ENCODE results near the gene DHRS12. TPM values are rescaled to one million over a fixed set of nuclear protein-coding genes. Genes with fewer than 3 reads are reported as not detected.

DHRS12 gene
- total RNA-seq, 1 donor from 2014 or later = 11.3 TPM

DNA sequence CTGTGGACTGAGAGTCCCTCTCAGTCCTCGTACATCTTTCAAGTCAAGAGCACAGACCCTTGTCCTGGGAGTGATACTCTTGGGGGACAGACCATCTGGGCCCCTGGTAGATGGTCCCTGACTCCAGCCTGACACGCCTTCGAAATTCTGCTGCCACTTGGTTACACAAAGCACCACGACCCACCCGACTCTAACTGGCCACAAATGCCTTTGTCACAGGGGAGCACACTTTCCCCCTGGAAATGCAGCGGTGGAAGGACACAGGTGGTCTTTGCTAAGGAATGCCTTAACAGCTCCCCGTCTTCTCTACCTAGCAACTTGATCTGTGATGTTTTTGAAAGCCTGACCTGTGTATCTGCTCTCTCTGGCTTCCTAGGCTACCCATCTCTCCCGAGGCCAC lies 13.8 kb upstream of the DHRS12 start:
- H3K27me3 Mint-ChIP-seq = peaks cover 11% of the 10 kb centered on the region
- H3K4me3 Mint-ChIP-seq = no peak overlapping the region
- DNase-seq (ENCODE audit: extremely low spot score, unreplicated experiment) = no peak
- TF ChIP-seq, protein P1, sequence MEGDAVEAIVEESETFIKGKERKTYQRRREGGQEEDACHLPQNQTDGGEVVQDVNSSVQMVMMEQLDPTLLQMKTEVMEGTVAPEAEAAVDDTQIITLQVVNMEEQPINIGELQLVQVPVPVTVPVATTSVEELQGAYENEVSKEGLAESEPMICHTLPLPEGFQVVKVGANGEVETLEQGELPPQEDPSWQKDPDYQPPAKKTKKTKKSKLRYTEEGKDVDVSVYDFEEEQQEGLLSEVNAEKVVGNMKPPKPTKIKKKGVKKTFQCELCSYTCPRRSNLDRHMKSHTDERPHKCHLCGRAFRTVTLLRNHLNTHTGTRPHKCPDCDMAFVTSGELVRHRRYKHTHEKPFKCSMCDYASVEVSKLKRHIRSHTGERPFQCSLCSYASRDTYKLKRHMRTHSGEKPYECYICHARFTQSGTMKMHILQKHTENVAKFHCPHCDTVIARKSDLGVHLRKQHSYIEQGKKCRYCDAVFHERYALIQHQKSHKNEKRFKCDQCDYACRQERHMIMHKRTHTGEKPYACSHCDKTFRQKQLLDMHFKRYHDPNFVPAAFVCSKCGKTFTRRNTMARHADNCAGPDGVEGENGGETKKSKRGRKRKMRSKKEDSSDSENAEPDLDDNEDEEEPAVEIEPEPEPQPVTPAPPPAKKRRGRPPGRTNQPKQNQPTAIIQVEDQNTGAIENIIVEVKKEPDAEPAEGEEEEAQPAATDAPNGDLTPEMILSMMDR (conservative IDR thresholded peaks at IDR 0.05) = no peak
- H3K27ac Mint-ChIP-seq = no peak overlapping the region
- H3K36me3 Mint-ChIP-seq = no peaks in the 10 kb centered on the region
- H3K9me3 Mint-ChIP-seq = no peaks in the 10 kb centered on the region
- peaks cover 12% of the 10 kb centered on the region for H3K4me1 Mint-ChIP-seq (ENCODE audit: unreplicated experiment)

DNA sequence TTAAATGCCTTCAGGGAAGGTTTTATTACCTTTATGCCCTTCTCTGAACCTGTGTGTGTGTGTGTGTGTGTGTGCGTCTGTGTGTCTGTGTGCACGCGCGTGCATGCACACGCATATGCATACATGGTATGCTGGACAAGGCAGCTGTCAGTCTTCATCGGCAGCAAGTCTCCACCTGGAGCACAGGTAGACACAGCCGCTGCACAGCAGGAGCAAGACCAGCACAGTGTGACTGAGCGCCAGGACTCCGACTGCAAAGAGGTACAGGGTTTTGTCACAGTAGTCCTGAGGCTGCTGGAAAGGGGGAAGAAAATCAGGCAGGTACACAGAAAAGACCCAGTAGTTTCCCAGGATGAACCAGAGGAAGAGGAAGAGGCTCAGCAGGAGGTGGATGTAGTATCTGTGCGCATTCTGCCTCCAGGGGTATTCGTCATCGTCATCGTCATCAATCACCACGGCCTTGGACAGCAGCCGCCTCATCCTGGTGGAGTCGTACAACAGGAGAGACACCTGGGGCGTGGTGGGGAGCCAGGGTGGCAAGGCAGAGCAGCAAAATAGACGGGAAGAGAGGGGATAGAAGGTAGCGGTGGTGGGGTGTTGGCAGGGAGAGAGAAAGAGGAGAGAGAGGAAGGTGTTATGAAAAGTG lies 12.8 kb upstream of the DHRS12 start:
- Mint-ChIP-seq H3K27me3 (peaks cover 11% of the 10 kb centered on the region), H3K4me3 (peak overlapping the region; percentile 9), H3K9me3 (no peaks in the 10 kb centered on the region), H3K36me3 (no peaks in the 10 kb centered on the region), H3K27ac (peak overlapping the region; percentile 62), H3K4me1 (ENCODE audit: unreplicated experiment) (peaks cover 12% of the 10 kb centered on the region)
- no peak for DNase-seq (ENCODE audit: extremely low spot score, unreplicated experiment)
- TF ChIP-seq, protein P1 (conservative IDR thresholded peaks at IDR 0.05) = no peak

DNA sequence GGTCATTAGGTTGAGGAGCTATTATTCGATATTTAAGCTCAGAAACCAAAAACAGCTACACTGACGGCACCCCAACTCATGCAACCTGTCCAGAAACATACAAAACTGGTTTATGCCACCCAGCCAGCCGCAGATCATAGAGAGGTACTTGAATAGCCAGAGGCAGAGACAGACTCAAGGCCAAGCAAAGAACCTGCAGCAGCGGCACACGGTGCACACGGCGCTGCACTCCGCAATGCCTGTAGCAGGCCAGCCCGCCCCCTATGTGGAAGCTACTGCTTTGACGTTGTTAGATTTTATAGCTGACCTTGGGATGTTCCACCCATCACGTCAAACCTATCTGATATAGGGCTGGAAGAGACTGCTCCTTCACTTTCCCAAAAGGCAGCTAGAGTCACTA lies 11.9 kb upstream of the DHRS12 start:
- Mint-ChIP-seq H3K27ac (peak overlapping the region; percentile 55), H3K27me3 (peaks cover 11% of the 10 kb centered on the region), H3K9me3 (no peaks in the 10 kb centered on the region), H3K4me3 (peak overlapping the region; percentile 44), H3K4me1 (ENCODE audit: unreplicated experiment) (peaks cover 12% of the 10 kb centered on the region), H3K36me3 (no peaks in the 10 kb centered on the region)
- DNase-seq (ENCODE audit: extremely low spot score, unreplicated experiment) = no peak
- TF ChIP-seq, protein P1 (conservative IDR thresholded peaks at IDR 0.05) = no peak

DNA sequence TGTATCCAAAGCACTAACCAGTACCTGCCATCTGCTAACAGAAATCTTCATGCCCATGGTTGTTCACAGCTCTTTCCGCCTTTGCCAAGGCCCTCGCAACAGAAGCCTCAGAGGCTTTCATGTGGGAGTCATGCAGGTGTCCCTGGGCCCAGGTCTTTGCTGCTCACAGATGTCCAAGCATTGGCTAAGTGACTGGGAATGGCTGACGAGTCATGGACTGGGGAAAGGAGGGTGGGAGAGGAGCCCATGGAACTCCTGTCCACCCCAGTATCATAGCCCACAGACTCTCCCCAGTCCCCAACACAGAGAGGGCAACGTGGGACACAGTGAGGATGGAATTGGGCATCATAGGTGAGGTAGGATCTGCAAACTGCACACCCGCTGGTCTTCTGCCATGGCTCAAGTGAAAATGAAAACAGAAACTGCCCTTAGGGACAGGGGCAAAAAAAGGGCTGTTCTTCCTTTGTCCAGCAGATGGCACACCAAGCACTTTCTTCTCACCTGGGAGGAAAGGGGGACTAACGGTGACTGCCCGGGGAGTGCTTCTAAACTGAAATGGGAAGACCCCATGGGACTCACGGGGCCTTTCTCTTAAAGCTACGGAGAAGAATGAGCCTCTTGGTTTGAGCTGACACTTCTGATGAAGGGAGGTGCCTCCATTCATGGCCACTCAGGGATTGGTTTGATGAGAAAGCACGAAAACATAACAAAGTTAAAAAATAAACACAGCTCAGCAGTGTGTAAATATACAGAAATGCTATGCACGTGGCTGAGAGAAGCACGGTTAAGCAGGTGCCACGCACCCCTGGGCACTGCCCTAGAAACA lies 11.1 kb upstream of the DHRS12 start:
- Mint-ChIP-seq H3K4me3 (peak overlapping the region; percentile 76), H3K4me1 (ENCODE audit: unreplicated experiment) (peaks cover 12% of the 10 kb centered on the region), H3K9me3 (no peaks in the 10 kb centered on the region), H3K27ac (peak overlapping the region; percentile 55), H3K36me3 (no peaks in the 10 kb centered on the region), H3K27me3 (peaks cover 11% of the 10 kb centered on the region)
- DNase-seq (ENCODE audit: extremely low spot score, unreplicated experiment) = no peak
- TF ChIP-seq, protein P1 (conservative IDR thresholded peaks at IDR 0.05) = peak; percentile 86

DNA sequence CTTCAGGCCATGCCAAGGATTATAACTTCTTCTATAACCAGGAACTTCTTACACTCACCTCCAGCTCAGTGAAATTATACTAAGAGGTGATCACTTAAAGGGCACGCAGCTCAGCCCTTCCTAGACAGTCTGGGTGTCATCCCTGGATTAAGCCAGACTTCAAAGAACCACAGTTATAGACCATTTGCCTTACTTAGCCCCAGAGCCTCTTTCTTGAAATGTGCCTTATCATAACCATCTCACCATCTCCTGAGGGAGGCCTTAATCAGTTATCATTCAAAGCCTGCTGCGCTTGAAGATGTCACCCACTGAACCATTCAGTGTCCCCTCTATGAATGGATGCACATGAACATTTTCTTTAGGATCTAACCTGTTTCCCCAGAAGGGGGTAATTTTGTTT lies 10.1 kb upstream of the DHRS12 start:
- Mint-ChIP-seq H3K4me3 (no peak overlapping the region), H3K9me3 (no peaks in the 10 kb centered on the region), H3K36me3 (no peaks in the 10 kb centered on the region), H3K27ac (no peak overlapping the region), H3K27me3 (peaks cover 9% of the 10 kb centered on the region), H3K4me1 (ENCODE audit: unreplicated experiment) (peaks cover 12% of the 10 kb centered on the region)
- TF ChIP-seq, protein P1 (conservative IDR thresholded peaks at IDR 0.05) = no peak
- no peak for DNase-seq (ENCODE audit: extremely low spot score, unreplicated experiment)
